PC-9 (cell line): ENCODE data around the gene IL1RAP. TPM values are rescaled to one million over a fixed set of nuclear protein-coding genes. Genes with fewer than 3 reads are reported as not detected.

Experiments used
- BruUV-seq: library from RNA; stranded (reverse); fragments of 400-500 nt; replicated peaks from 2 replicates; lab custom pipeline; 2021; lab: Mats Ljungman, UMichigan
- CTCF ChIA-PET: fragments of 300-600 bp; sonication (Branson Sonifier 250); formaldehyde crosslinking; loops from one replicate; lab custom pipeline; 2022; ENCODE audit warnings: antibody characterized with exemption; lab: Charles Lee
- POLR2A ChIA-PET: fragments of 300-600 bp; sonication (Branson Sonifier 250); formaldehyde crosslinking; loops from one replicate; lab custom pipeline; 2022; ENCODE audit warnings: antibody characterized with exemption; ENCODE audit not compliant: unreplicated experiment; lab: Charles Lee
- DNase-seq, 2 experiments: peaks; one replicate each; pipeline versions ENCODE4 v3.0.0 to v3.0.0-alpha.2; 2015 to 2022; ENCODE audit warnings: mixed read lengths in 1 of 2
- H2AFZ ChIP-seq: fragments of 200-600 bp; sonication (generic); 2 replicates; pipeline ENCODE4 v1.8.1; 2017; ENCODE audit warnings: antibody characterized with exemption
- H3F3A ChIP-seq: fragments of 200-600 bp; sonication (generic); 2 replicates; pipeline ENCODE4 v1.8.1; 2017; ENCODE audit warnings: antibody characterized with exemption, mild to moderate bottlenecking, low read depth; ENCODE audit not compliant: insufficient read depth
- H3K27ac ChIP-seq: fragments of 200-600 bp; sonication (generic); 2 replicates; pipeline ENCODE4 v1.6.1; 2016; ENCODE audit warnings: mixed run types
- H3K27me3 ChIP-seq: fragments of 200-600 bp; sonication (generic); 2 replicates; pipeline ENCODE4 v1.6.1; 2016; ENCODE audit warnings: low read depth, mixed run types; ENCODE audit not compliant: insufficient read depth
- H3K36me3 ChIP-seq: fragments of 200-600 bp; sonication (generic); 2 replicates; pipeline ENCODE4 v1.6.1; 2016; ENCODE audit warnings: low read depth, mixed run types
- H3K4me1 ChIP-seq: fragments of 200-600 bp; sonication (generic); replicated peaks from 2 replicates; pipeline ENCODE4 v1.6.1; 2016; ENCODE audit warnings: mixed run types; ENCODE audit not compliant: insufficient read depth
- H3K4me2 ChIP-seq: fragments of 200-600 bp; sonication (generic); 2 replicates; pipeline ENCODE4 v1.6.1; 2017; ENCODE audit warnings: mixed run types
- H3K4me3 ChIP-seq: fragments of 200-600 bp; sonication (generic); 2 replicates; pipeline ENCODE4 v1.6.1; 2016; ENCODE audit warnings: mixed run types
- H3K79me2 ChIP-seq: fragments of 200-600 bp; sonication (generic); 2 replicates; pipeline ENCODE4 v1.6.1; 2017; ENCODE audit warnings: low read depth, mixed run types
- H3K9me2 ChIP-seq: fragments of 200-600 bp; sonication (generic); 2 replicates; pipeline ENCODE4 v1.8.1; 2017; ENCODE audit warnings: mild to moderate bottlenecking; ENCODE audit not compliant: insufficient read depth
- H3K9me3 ChIP-seq: fragments of 200-600 bp; sonication (generic); 2 replicates; pipeline ENCODE4 v1.8.1; 2016; ENCODE audit warnings: low read depth; ENCODE audit not compliant: insufficient read depth
- H4K20me1 ChIP-seq: fragments of 200-600 bp; sonication (generic); 2 replicates; pipeline ENCODE4 v1.8.1; 2017; ENCODE audit not compliant: insufficient read depth
- EZH2 ChIP-seq: fragments of 200-600 bp; sonication (generic); IDR thresholded peaks from 2 replicates; pipeline ENCODE4 v1.8.0; 2017; ENCODE audit warnings: antibody characterized with exemption, low read depth
- intact Hi-C: fragments of 100-400 bp; cut with micrococcal nuclease; formaldehyde crosslinking; loops from one replicate; pipeline ENCODE4 v1.10.0; 2022; ENCODE audit not compliant: unreplicated experiment
- total RNA-seq: library from RNA; stranded (reverse); gene quantifications from 2 replicates; pipeline ENCODE4 v1.2.3, GENCODE V29; 2021
- TF ChIP-seq, protein P1 (sequence below): fragments of 200-600 bp; sonication (generic); conservative IDR thresholded peaks from 2 replicates; pipeline ENCODE4 v1.6.1; 2017; ENCODE audit warnings: mixed run types, antibody characterized with exemption, mild to moderate bottlenecking, moderate library complexity

Gene IL1RAP
- total RNA-seq, 1 experiment from 2014 or later = 13.3 TPM

DNA sequence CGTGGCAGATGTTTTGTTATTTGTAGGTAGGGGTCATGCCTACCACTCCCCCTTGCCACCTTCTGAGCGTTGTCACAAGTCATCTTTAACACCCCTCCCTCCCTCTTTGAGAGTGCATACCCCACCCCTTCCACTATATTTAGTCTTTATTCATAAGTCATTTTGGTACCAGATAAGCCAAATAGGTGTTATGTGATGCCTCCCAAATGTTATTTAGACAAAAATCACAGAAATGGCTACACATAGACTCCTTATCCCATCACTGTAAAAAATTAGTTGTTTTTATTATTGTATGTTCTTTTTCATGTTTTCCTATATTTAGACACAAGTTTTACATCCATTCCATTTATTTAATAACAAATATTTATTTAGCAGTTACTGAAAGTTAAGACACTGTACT is 93.1 kb downstream of the IL1RAP start:
- Histone ChIP-seq H3F3A (no peaks in the 10 kb centered on the region), H4K20me1 (no peaks in the 10 kb centered on the region), H3K36me3 (no peaks in the 10 kb centered on the region), H3K27ac (no peak overlapping the region), H3K4me2 (no peak overlapping the region), H2AFZ (no peak overlapping the region), H3K9me2 (no peaks in the 10 kb centered on the region), H3K4me1 (no peaks in the 10 kb centered on the region), H3K9me3 (no peaks in the 10 kb centered on the region), H3K27me3 (no peaks in the 10 kb centered on the region), H3K4me3 (no peak overlapping the region), H3K79me2 (no peaks in the 10 kb centered on the region)
- CTCF ChIA-PET = no interaction called here
- POLR2A ChIA-PET = interaction anchor here (0.7 kb wide), 1 partner anchor 10 kb away, joined by 6 read pairs; no protein-coding TSS in a partner anchor
- intact Hi-C loops = no loop called here
- BruUV-seq = no TSS peak
- TF ChIP-seq EZH2 = no peak
- TF ChIP-seq, protein P1, sequence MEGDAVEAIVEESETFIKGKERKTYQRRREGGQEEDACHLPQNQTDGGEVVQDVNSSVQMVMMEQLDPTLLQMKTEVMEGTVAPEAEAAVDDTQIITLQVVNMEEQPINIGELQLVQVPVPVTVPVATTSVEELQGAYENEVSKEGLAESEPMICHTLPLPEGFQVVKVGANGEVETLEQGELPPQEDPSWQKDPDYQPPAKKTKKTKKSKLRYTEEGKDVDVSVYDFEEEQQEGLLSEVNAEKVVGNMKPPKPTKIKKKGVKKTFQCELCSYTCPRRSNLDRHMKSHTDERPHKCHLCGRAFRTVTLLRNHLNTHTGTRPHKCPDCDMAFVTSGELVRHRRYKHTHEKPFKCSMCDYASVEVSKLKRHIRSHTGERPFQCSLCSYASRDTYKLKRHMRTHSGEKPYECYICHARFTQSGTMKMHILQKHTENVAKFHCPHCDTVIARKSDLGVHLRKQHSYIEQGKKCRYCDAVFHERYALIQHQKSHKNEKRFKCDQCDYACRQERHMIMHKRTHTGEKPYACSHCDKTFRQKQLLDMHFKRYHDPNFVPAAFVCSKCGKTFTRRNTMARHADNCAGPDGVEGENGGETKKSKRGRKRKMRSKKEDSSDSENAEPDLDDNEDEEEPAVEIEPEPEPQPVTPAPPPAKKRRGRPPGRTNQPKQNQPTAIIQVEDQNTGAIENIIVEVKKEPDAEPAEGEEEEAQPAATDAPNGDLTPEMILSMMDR = no peak
- no peak for DNase-seq

DNA sequence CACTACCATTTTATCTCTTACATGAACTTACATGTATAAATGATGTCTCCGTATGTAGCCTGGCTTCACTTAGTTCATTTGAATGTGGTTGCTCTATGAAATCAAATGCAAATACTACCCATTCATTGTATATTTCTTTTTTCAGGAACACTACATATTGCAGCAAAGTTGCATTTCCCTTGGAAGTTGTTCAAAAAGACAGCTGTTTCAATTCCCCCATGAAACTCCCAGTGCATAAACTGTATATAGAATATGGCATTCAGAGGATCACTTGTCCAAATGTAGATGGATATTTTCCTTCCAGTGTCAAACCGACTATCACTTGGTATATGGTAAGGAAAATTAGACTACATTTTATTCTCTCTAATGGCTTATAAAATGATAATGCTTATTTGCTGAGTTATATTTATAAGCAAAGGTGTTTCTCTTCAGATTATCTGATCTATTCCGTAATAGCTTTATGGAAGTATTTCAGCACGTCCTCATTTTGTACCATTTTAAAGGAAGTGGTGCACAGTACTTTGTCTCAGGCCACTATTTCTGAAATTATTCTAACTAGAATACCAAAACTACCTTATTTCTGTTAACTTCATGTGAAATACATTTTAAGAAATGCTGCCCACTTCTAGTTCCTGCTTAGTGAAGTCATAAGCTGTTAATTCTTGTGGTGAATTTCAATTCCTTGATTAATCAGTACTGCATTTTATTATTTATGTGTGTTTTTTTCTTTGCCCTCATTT is 95.1 kb downstream of the IL1RAP start:
- Histone ChIP-seq H3K79me2 (no peaks in the 10 kb centered on the region), H4K20me1 (no peaks in the 10 kb centered on the region), H3K9me3 (no peaks in the 10 kb centered on the region), H3F3A (no peaks in the 10 kb centered on the region), H3K36me3 (no peaks in the 10 kb centered on the region), H3K4me2 (no peak overlapping the region), H3K4me3 (no peak overlapping the region), H3K27ac (no peak overlapping the region), H3K9me2 (no peaks in the 10 kb centered on the region; the same call in 1 of the 2 replicates), H3K4me1 (no peaks in the 10 kb centered on the region), H2AFZ (no peak overlapping the region), H3K27me3 (no peaks in the 10 kb centered on the region)
- TF ChIP-seq, protein P1 = no peak
- no peak for TF ChIP-seq EZH2
- POLR2A ChIA-PET = no interaction called here
- no peak for DNase-seq
- intact Hi-C loops = no loop called here
- no TSS peak for BruUV-seq
- CTCF ChIA-PET = no interaction called here

DNA sequence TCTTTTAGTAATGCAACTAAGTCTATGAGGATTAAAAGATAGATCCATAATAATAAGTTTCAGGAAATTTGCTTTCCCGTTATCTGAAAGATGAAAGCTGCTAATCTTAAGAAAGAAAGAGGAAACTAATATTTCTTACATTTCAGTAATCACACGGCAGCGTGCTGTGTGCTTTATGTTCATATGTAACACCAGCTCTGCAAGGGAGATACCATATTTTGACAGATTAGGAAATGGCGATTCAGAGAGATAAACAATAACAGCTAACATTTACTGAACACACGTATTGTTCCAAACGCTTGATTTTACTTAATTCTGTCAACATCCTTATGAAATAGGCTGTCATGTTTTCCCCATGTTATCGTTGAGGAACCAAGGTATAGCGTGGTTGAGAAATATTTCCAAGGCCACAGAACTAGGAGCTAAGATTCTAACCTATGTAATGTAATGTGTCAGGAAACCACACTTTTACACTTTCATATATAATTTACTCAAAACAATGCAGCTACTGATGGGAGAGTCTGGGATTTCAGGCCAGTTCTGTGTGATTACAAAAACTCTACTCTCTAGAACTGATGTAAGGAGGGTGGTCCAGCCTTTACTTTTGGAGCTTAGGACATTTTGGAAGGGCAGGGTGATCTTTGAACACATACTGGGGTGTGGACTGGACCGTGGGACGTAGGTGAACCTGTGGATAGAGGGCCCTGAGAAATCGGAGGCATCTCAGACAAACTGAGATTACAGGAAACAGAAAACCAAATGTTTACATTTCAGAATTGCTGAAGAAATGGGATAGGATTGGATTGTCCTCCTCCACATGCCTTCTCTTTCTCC is 100.6 kb downstream of the IL1RAP start:
- H3K27me3 ChIP-seq = no peaks in the 10 kb centered on the region
- CTCF ChIA-PET = no interaction called here
- no peak overlapping the region for H3K4me3 ChIP-seq
- POLR2A ChIA-PET = no interaction called here
- no peaks in the 10 kb centered on the region for H3K4me1 ChIP-seq
- no peak for TF ChIP-seq EZH2
- TF ChIP-seq, protein P1 = no peak
- no peaks in the 10 kb centered on the region for H4K20me1 ChIP-seq
- H3K9me3 ChIP-seq = no peaks in the 10 kb centered on the region
- H3F3A ChIP-seq = no peaks in the 10 kb centered on the region
- no peak overlapping the region for H3K4me2 ChIP-seq
- H3K27ac ChIP-seq = no peak overlapping the region
- H2AFZ ChIP-seq = no peak overlapping the region
- BruUV-seq = no TSS peak
- H3K36me3 ChIP-seq = no peaks in the 10 kb centered on the region
- no peaks in the 10 kb centered on the region; the same call in 1 of the 2 replicates for H3K9me2 ChIP-seq
- no peaks in the 10 kb centered on the region for H3K79me2 ChIP-seq
- DNase-seq = no peak
- intact Hi-C loops = no loop called here
